HG03457 (cell line): ENCODE data around the gene CACHD1.

ENCODE experiments used
- ATAC-seq: cut with Tn5 transposase; IDR thresholded peaks from one replicate; pipeline ENCODE4 v1.9.1; 2021; ENCODE audit warnings: moderate number of reproducible peaks; ENCODE audit not compliant: unreplicated experiment

Gene CACHD1

GRCh38 chr1:64519901-64520300, 50.0 kb downstream of the CACHD1 start:
- no peak for ATAC-seq

DNA sequence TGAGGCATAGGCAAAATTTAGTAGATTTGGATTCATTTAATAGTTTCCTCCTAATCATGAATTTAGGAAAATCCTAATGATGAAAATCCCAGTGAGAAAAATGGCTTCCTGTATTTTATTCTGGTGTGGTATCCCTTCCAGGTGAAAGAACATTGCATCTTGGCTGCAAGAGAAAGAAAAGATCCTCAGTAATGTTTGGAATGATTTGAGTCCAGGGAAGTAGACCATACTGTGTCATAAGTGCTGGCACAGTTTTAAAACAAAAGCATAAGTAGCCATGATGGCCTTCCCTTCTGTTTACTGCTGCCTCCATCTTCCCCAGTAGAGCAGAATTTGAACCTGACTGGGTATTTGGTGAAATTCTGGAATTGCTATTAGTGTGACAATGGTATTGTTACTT, 52.8 kb downstream of the CACHD1 start:
- ATAC-seq = no peak

- no peak for ATAC-seq
Observed at GRCh38 chr1:64523413-64524337, 53.7 kb downstream of the CACHD1 start.

- no peak for ATAC-seq
Observed at GRCh38 chr1:64524614-64525013, 54.7 kb downstream of the CACHD1 start.

- no peak for ATAC-seq
Observed at GRCh38 chr1:64525116-64525686, 55.3 kb downstream of the CACHD1 start.

DNA sequence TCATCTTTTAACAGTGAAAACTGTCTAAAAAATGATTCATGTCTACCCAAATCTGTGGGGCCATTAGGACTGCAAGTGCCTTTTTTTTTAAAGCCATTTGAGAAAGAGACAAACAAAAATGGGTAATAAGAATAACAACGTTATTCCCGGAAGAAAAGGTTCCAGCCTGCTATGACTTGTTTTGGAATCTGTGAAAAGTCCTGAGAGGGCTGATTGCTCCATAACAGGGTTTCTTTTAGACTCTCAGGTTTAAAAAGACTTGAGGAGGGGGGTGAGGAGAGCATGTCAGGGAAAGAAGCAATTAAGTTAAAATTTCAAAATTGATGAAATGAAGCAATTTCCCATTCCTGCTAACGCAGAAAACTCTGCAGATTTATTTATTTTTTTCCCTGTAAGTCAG, 56.4 kb downstream of the CACHD1 start:
- no peak for ATAC-seq

DNA sequence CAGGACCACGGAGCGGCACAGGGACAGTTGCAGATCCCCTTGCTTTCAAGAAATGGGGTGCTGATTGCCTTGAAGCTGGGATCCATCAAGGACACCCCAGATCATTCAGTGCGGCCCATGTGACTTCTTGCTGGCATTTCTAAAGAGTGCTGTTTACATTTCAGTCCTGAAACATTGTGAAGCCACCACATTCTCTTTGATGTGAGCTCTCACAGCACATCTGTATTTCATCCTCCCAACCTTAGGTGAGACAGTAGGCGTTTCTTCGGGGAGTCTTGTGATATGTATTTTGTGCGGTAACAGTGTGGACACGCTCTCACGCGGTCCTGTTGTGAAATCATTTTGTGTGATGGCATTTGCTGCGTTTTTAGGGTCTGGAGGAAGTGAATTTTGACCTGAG, 57.2 kb downstream of the CACHD1 start:
- no peak for ATAC-seq

DNA sequence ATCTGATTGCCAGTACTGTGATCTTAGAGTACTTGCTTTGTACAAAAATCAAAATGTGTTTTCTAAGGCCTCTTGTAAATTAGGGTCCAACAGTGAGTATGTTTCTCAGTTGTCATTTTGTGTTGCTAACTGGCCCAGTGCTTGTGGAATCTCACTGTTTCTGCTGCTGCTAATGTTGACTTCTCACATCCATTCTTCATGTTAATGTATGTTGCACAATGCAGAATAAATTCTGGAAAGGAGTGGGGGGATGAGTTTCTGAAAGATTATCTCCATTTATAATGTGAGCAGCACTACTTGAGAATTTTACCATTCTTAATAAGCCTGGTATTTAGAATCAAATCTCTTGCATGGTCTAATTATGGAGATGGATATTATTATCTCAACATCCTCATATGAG, 57.9 kb downstream of the CACHD1 start:
- no peak for ATAC-seq

GRCh38 chr1:64530969-64531692, 61.2 kb downstream of the CACHD1 start:
- ATAC-seq = no peak

DNA sequence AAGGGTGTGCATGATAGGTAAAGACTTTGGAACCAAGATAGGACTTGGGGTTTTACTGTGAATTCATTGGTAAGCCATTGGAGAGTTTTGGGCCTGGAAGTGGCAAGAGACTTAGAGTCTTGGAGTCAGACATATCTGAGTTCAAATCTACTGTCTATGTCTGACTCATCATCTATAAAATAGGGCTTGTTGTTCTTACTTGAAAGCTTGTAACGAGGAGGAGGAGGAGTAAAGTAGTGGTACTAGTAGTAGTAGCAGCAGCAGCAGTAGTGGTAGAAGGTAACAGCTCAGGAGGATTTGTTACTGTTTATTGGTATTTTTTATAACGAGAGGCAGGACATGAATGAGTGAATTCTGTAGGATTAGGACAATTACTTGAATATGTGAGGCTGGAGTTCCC, 62.7 kb downstream of the CACHD1 start:
- ATAC-seq = no peak

- ATAC-seq = no peak
Observed at GRCh38 chr1:64535938-64536835, 66.3 kb downstream of the CACHD1 start.

GRCh38 chr1:64536836-64537490, 67.0 kb downstream of the CACHD1 start:
- no peak for ATAC-seq

DNA sequence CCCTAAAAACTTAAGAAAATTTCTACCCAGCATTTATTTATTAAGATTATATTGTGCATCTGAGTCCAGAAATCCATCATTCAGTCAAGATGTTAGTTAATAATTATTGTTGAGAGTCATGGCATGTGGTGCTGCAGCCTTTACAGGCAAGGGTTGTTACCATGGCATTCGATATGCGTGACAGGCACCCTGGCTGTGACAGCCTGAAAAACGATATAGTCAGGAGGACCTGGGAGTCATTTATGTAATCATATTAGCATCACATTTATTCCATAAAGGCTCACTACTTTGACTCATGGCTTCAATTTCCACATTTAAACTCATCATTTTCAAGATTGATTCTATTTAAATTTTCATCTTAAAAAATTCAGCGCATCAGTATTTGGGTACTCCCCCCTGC, 68.0 kb downstream of the CACHD1 start:
- no peak for ATAC-seq

DNA sequence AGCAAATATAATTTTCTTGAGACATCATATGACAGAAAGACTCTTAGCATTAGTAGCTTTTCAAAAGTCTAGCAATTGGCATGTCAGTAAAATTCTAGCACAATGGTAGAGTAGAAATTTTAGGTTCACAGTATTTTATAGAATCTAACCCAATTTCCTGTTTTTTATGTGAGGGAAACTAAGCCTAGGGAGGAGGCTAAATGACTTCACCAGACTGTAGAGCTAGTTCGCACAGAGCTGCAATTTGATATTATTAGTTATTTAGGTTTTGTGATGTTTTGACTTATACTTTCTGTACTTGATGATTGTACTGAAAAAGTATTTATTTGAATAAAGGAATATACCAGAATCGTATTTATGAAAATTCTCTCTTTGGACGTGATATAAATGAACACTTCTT, 68.5 kb downstream of the CACHD1 start:
- ATAC-seq = no peak

- no peak for ATAC-seq
Observed at GRCh38 chr1:64539289-64539688, 69.4 kb downstream of the CACHD1 start.

DNA sequence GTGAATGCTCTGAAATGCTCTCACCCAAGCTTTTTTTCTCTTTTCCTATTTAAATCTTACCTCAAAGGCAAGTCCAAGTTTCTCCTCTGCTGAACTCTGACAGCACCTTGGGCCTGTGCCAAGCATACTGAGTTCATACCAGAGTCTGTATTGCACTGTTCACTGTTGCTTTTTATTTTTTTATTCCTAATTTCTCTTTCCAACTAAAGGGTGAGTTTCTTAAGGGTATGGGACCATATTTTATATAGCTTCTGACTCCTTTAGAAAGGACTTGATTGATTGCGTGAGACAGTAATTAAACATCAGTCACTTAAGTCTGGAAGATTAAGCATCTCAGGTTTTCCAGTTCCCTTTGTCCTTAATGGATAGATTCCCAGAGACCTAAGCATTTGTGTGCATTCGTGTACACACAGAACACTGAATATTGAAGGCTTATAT, 69.9 kb downstream of the CACHD1 start:
- no peak for ATAC-seq

GRCh38 chr1:64540265-64540791, 70.4 kb downstream of the CACHD1 start:
- ATAC-seq = no peak

DNA sequence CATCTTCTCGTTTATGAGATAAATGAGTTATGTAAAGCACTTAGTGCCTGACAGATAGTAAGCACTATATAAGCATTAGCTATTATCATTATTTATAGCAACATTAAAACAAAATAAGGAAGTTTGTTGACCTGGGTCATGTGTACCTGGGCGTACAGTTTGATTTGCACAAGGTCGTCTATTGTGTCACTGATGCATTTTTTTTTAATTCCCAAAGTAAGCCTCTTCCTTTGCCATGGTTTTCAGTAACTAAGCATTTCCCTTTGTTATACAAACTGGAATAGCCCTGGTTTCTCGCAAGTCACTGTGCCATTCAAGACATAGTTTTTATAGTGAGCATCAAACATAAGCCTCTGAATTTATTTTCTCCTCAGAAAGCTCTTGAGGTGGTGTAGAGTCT, 72.2 kb downstream of the CACHD1 start:
- ATAC-seq = no peak

DNA sequence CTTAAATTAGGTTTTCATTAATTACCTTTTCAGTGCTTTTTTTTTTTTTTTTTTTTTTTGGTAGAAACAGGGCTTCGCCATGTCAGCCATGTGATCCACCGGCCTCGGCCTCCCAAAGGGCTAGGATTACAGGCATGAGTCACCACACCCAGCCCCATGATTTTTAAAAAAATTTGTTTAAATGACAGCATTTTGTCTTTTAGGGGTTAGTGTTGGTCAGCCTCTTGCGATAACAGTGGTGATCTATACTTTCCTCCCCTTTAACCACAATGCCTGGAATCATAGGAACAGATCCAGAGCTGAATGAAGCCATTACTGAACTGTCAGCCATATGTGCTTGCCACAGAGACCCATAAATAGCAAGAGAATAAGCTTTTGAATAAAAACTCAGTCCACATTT, 73.9 kb downstream of the CACHD1 start:
- no peak for ATAC-seq
